HepG2 (cell line): ENCODE data around the gene ENPP7. TPM values are rescaled to one million over a fixed set of nuclear protein-coding genes. Genes with fewer than 3 reads are reported as not detected.

ENCODE experiments used
- ELF1 ChIP-seq: sonication (generic); formaldehyde crosslinking; IDR thresholded peaks from 2 replicates; pipeline ENCODE4 v1.4.0; 2020; ENCODE audit warnings: missing genetic modification reagents
- IRF2 ChIP-seq: IDR thresholded peaks from 2 replicates; pipeline ENCODE4 v1.6.1; 2018; ENCODE audit warnings: missing genetic modification reagents, missing compliant biosample characterization
- NCOA5 ChIP-seq: sonication (generic); formaldehyde crosslinking; IDR thresholded peaks from 2 replicates; pipeline ENCODE4 v1.4.0; 2020; ENCODE audit warnings: missing genetic modification reagents
- NFKB2 ChIP-seq: sonication (generic); formaldehyde crosslinking; IDR thresholded peaks from 2 replicates; pipeline ENCODE4 v1.4.0; 2020; ENCODE audit warnings: missing genetic modification reagents, borderline replicate concordance
- NR2C2 ChIP-seq: sonication (generic); formaldehyde crosslinking; IDR thresholded peaks from 2 replicates; pipeline ENCODE4 v1.4.0; 2020; ENCODE audit warnings: missing genetic modification reagents, mild to moderate bottlenecking, moderate library complexity, borderline replicate concordance
- ZNF136 ChIP-seq: sonication (generic); formaldehyde crosslinking; IDR thresholded peaks from 2 replicates; pipeline ENCODE4 v1.8.1; 2022; ENCODE audit warnings: low read depth, mild to moderate bottlenecking, moderate library complexity, missing genetic modification reagents
- ZNF224 ChIP-seq: sonication (generic); formaldehyde crosslinking; IDR thresholded peaks from 2 replicates; pipeline ENCODE4 v1.5.0; 2020; ENCODE audit warnings: mild to moderate bottlenecking, missing genetic modification reagents
- ZNF468 ChIP-seq: sonication (generic); formaldehyde crosslinking; IDR thresholded peaks from 2 replicates; pipeline ENCODE4 v1.8.0; 2022; ENCODE audit warnings: mild to moderate bottlenecking, moderate library complexity, missing genetic modification reagents
- ZNF513 ChIP-seq: sonication (generic); formaldehyde crosslinking; conservative IDR thresholded peaks from 2 replicates; pipeline ENCODE4 v1.5.0; 2020; ENCODE audit warnings: missing genetic modification reagents
- ZNF564 ChIP-seq: sonication (generic); formaldehyde crosslinking; IDR thresholded peaks from 2 replicates; pipeline ENCODE4 v1.8.1; 2023; ENCODE audit warnings: mild to moderate bottlenecking, missing genetic modification reagents
- ZNF772 ChIP-seq: sonication (generic); formaldehyde crosslinking; IDR thresholded peaks from 2 replicates; pipeline ENCODE4 v1.5.0; 2020; ENCODE audit warnings: mild to moderate bottlenecking, missing genetic modification reagents
- polyA plus RNA-seq, 8 experiments: library from polyadenylated mRNA; depleted of rRNA in 3 of 8; stranded (reverse) in 7 of 8; unstranded in 1 of 8; fragments of >200 nt; fragmentation: Illumina TruSeq in 4 of 8; extraction: Trizol in 4 of 8; gene quantifications; 2 replicates each; pipeline versions ENCODE4 v1.2.1 to v1.2.3, GENCODE V29; 2011 to 2016; ENCODE audit warnings: low read depth in 4 of 8, missing spikeins in 1 of 8, mixed read lengths in 1 of 8; ENCODE audit not compliant: insufficient read depth in 1 of 8
- total RNA-seq, 5 experiments: library from RNA; depleted of rRNA; stranded (reverse); fragments of >200 nt; fragmentation: Illumina TruSeq; extraction: Trizol; gene quantifications; 2 replicates each; pipeline ENCODE4 v1.2.3, GENCODE V29; 2016; ENCODE audit warnings: low read depth in 1 of 5
- TF ChIP-seq, protein P1 (sequence below): sonication (generic); formaldehyde crosslinking; IDR thresholded peaks from 2 replicates; pipeline ENCODE4 v1.8.0; 2022; ENCODE audit warnings: missing genetic modification reagents, mild to moderate bottlenecking, moderate library complexity, borderline replicate concordance
- TF ChIP-seq, protein P2 (sequence below): sonication (generic); formaldehyde crosslinking; IDR thresholded peaks from 2 replicates; pipeline ENCODE4 v1.4.0; 2020; ENCODE audit warnings: missing genetic modification reagents
- TF ChIP-seq, protein P3 (sequence below): sonication (generic); formaldehyde crosslinking; conservative IDR thresholded peaks from 2 replicates; pipeline ENCODE4 v1.8.1; 2023; ENCODE audit warnings: missing genetic modification reagents
- TF ChIP-seq, protein P4 (sequence below): sonication (generic); formaldehyde crosslinking; IDR thresholded peaks from 2 replicates; pipeline ENCODE4 v1.4.0; 2020; ENCODE audit warnings: missing genetic modification reagents

ENPP7 gene
- total and polyA plus RNA-seq, 2 of the 13 experiments (the other 11 are each of a cell fraction or from before 2014, with no cell fraction given) = 1.1 to 2.2 TPM

GRCh38 chr17:79741751-79742588 is 11.2 kb downstream of the ENPP7 start (continued):
- TF ChIP-seq, protein P1, sequence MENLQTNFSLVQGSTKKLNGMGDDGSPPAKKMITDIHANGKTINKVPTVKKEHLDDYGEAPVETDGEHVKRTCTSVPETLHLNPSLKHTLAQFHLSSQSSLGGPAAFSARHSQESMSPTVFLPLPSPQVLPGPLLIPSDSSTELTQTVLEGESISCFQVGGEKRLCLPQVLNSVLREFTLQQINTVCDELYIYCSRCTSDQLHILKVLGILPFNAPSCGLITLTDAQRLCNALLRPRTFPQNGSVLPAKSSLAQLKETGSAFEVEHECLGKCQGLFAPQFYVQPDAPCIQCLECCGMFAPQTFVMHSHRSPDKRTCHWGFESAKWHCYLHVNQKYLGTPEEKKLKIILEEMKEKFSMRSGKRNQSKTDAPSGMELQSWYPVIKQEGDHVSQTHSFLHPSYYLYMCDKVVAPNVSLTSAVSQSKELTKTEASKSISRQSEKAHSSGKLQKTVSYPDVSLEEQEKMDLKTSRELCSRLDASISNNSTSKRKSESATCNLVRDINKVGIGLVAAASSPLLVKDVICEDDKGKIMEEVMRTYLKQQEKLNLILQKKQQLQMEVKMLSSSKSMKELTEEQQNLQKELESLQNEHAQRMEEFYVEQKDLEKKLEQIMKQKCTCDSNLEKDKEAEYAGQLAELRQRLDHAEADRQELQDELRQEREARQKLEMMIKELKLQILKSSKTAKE = no peak
- TF ChIP-seq, protein P2, sequence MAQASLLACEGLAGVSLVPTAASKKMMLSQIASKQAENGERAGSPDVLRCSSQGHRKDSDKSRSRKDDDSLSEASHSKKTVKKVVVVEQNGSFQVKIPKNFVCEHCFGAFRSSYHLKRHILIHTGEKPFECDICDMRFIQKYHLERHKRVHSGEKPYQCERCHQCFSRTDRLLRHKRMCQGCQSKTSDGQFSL (CRISPR knock-in tag) = peak; percentile 87
- TF ChIP-seq ZNF772 (CRISPR knock-in tag) = no peak; the same call in 1 of the 2 replicates
- TF ChIP-seq IRF2 (CRISPR knock-in tag) = peak; percentile 61; the same call in 1 of the 2 replicates
- TF ChIP-seq, protein P3, sequence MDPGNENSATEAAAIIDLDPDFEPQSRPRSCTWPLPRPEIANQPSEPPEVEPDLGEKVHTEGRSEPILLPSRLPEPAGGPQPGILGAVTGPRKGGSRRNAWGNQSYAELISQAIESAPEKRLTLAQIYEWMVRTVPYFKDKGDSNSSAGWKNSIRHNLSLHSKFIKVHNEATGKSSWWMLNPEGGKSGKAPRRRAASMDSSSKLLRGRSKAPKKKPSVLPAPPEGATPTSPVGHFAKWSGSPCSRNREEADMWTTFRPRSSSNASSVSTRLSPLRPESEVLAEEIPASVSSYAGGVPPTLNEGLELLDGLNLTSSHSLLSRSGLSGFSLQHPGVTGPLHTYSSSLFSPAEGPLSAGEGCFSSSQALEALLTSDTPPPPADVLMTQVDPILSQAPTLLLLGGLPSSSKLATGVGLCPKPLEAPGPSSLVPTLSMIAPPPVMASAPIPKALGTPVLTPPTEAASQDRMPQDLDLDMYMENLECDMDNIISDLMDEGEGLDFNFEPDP = no peak
- peak; percentile 26; the same call in 1 of the 2 replicates for TF ChIP-seq ELF1 (CRISPR knock-in tag)
- TF ChIP-seq, protein P4, sequence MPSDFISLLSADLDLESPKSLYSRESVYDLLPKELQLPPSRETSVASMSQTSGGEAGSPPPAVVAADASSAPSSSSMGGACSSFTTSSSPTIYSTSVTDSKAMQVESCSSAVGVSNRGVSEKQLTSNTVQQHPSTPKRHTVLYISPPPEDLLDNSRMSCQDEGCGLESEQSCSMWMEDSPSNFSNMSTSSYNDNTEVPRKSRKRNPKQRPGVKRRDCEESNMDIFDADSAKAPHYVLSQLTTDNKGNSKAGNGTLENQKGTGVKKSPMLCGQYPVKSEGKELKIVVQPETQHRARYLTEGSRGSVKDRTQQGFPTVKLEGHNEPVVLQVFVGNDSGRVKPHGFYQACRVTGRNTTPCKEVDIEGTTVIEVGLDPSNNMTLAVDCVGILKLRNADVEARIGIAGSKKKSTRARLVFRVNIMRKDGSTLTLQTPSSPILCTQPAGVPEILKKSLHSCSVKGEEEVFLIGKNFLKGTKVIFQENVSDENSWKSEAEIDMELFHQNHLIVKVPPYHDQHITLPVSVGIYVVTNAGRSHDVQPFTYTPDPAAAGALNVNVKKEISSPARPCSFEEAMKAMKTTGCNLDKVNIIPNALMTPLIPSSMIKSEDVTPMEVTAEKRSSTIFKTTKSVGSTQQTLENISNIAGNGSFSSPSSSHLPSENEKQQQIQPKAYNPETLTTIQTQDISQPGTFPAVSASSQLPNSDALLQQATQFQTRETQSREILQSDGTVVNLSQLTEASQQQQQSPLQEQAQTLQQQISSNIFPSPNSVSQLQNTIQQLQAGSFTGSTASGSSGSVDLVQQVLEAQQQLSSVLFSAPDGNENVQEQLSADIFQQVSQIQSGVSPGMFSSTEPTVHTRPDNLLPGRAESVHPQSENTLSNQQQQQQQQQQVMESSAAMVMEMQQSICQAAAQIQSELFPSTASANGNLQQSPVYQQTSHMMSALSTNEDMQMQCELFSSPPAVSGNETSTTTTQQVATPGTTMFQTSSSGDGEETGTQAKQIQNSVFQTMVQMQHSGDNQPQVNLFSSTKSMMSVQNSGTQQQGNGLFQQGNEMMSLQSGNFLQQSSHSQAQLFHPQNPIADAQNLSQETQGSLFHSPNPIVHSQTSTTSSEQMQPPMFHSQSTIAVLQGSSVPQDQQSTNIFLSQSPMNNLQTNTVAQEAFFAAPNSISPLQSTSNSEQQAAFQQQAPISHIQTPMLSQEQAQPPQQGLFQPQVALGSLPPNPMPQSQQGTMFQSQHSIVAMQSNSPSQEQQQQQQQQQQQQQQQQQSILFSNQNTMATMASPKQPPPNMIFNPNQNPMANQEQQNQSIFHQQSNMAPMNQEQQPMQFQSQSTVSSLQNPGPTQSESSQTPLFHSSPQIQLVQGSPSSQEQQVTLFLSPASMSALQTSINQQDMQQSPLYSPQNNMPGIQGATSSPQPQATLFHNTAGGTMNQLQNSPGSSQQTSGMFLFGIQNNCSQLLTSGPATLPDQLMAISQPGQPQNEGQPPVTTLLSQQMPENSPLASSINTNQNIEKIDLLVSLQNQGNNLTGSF (CRISPR knock-in tag) = peak; percentile 56; the same call in 1 of the 2 replicates
- no peak for TF ChIP-seq ZNF136 (CRISPR knock-in tag)
- TF ChIP-seq NR2C2 (CRISPR knock-in tag) = peak; percentile 23; the same call in 1 of the 2 replicates
- TF ChIP-seq ZNF468 (CRISPR knock-in tag) = no peak
- peak; percentile 94 for TF ChIP-seq NFKB2
- no peak for TF ChIP-seq ZNF564 (CRISPR knock-in tag)
- 0 out of 2 replicates have a peak, but pooled peaks have one; percentile 49 for TF ChIP-seq NCOA5 (CRISPR knock-in tag)
- peak; percentile 72; the same call in 1 of the 2 replicates for TF ChIP-seq ZNF513
- peak; percentile 38; the same call in 1 of the 2 replicates for TF ChIP-seq ZNF224
